ENCODE data around the gene AMZ2. TPM values are rescaled to one million over a fixed set of nuclear protein-coding genes. Genes with fewer than 3 reads are reported as not detected.

The AMZ2 gene
- total and polyA plus RNA-seq, 8 donors: 21.2 to 46.0 (median 29.5) TPM

GRCh38 chr17:68289473-68289872, 41.6 kb downstream of the AMZ2 start:
- Histone ChIP-seq H3K36me3 (no peaks in the 10 kb centered on the region), H3K4me3 (no peak overlapping the region), H3K27me3 (peaks cover 0 to 4% (median 0%) of the 10 kb centered on the region in 4 donors), H3K4me1 (peaks cover 0 to 6% (median 5%) of the 10 kb centered on the region in 3 donors), H3K9me3 (no peaks in the 10 kb centered on the region), H3K27ac (no peak overlapping the region)
- no peak for ATAC-seq
- FAIRE-seq: no peak
- intact Hi-C loops (cut with DNase I): no loop called here
- no peak for TF ChIP-seq CTCF (IDR thresholded peaks at IDR 0.05)
- DNase-seq: no peak
- WGBS, 2 donors: 85 to 90% methylated on average over 7 of the region's 7 CpGs

- no peak for TF ChIP-seq CTCF (IDR thresholded peaks at IDR 0.05)
- DNase-seq: no peak
- Histone ChIP-seq H3K27me3 (peaks cover 0 to 4% (median 0%) of the 10 kb centered on the region in 4 donors), H3K27ac (peak overlapping the region in 1 of 4 donors; percentile 41), H3K4me1 (peaks cover 0 to 6% (median 5%) of the 10 kb centered on the region in 3 donors), H3K4me3 (peak overlapping the region in 1 of 4 donors; percentile 69), H3K36me3 (no peaks in the 10 kb centered on the region), H3K9me3 (no peaks in the 10 kb centered on the region)
- intact Hi-C loops (cut with DNase I): no loop called here
- WGBS, 2 donors: 20 to 26% methylated on average over 9 of the region's 9 CpGs
- no peak for ATAC-seq
- no peak for FAIRE-seq
Measured at GRCh38 chr17:68289936-68290267, 42.1 kb downstream of the AMZ2 start.

GRCh38 chr17:68290268-68290954, 42.6 kb downstream of the AMZ2 start:
- FAIRE-seq (no peak), ATAC-seq (peak in 3 of 4 donors; percentile 8 to 15 (median 8)), DNase-seq (peak in 3 of 6 donors; percentile 17 to 66 (median 56))
- Histone ChIP-seq H3K27ac (peak overlapping the region in 2 of 4 donors; percentile 36 to 41), H3K4me1 (peaks cover 0 to 6% (median 5%) of the 10 kb centered on the region in 3 donors), H3K27me3 (peaks cover 0 to 4% (median 0%) of the 10 kb centered on the region in 4 donors), H3K4me3 (peak overlapping the region in 3 of 4 donors; percentile 4 to 69 (median 7)), H3K9me3 (no peaks in the 10 kb centered on the region), H3K36me3 (no peaks in the 10 kb centered on the region)
- intact Hi-C loops (cut with DNase I): no loop called here
- 3% methylated on average over 50 of the region's 50 CpGs for WGBS, 2 donors
- TF ChIP-seq CTCF (IDR thresholded peaks at IDR 0.05): no peak

GRCh38 chr17:68290955-68291835, 43.4 kb downstream of the AMZ2 start, which contains the start of the genes ARSG and SLC16A6:
TSS of gene ARSG (plus strand) at chr17:68291495. CDS start at chr17:68307494, 15,999 bp downstream.
TSS of gene SLC16A6 (minus strand) at chr17:68291127. CDS start at chr17:68278320, 12,807 bp downstream.
- no peaks in the 10 kb centered on the region for H3K36me3 ChIP-seq
- H3K9me3 ChIP-seq: no peaks in the 10 kb centered on the region
- DNase-seq (peak; percentile 13 to 75 (median 42)), ATAC-seq (peak; percentile 52 to 74 (median 62)), FAIRE-seq (no peak)
- 0 to 1% methylated on average over 71 to 96 of the region's 96 CpGs for WGBS, 2 donors
- H3K27me3 ChIP-seq: peaks cover 0 to 4% (median 0%) of the 10 kb centered on the region in 4 donors
- no peak for TF ChIP-seq CTCF (IDR thresholded peaks at IDR 0.05)
- H3K4me1 ChIP-seq: peaks cover 0 to 6% (median 5%) of the 10 kb centered on the region in 3 donors
- peak within 1 kb of the TSS; percentile 23 to 69 (median 50) for H3K4me3 ChIP-seq
- peak within 1 kb of the TSS in 3 of 4 donors; percentile 5 to 76 (median 58) for H3K27ac ChIP-seq
- intact Hi-C loops (cut with DNase I): no loop called here
